ENCODE data around the gene GALNT9.
"Not testable (repeated sequence)": the region's sequence is repeated elsewhere in the genome, so short reads cannot be mapped to it uniquely, and the experiment has no call there.

GALNT9 gene

DNA sequence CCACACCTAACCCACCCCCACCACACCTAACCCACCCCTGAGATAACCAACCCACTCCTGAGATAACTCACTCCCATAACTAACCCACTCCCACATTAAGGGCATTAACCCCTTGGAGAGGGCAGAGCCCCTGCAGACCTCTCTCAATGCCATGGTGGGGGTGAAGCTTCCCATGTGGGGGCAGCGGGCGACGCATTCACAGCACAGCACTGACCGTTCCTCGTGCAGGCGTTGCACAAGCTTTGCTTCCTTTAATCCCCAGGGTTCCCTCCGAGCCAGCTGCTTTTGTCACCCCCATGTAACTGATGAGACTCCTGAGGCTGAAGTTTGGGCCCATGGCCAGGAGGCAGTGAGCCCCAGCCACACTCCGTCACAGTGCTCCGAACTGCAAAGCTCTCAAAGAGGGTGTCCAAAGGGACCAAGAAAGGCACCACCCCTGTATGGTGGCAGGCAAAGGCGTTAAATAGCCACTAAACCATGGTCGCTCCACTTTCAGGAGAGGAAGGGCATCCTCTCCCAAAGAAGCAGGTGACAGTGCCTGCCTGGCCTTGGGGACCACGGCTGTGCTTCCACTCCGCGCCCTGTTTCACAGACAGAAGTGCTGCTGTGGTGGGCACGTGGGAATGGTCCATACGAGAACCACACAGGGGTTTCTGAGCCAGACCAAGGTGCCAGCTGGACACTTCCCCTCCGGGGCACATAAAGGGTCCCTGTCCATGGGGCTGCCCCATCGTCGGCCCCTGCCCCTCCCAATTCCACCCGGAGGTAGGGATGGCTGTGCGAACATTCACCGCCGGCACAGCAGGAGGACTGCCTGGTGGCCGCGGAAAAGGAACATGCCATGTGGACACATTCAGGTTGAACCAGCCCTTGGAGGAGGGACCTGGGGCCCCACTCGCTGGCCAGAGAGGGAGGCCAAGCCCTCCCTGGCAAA, 28.3 kb downstream of the GALNT9 start:
- Mint-ChIP-seq H3K4me3 (no peak overlapping the region), H3K27ac (no peak overlapping the region), H3K9me3 (no peaks in the 10 kb centered on the region), H3K36me3 (ENCODE audit: low read depth) (no peaks in the 10 kb centered on the region), H3K27me3 (ENCODE audit: low read depth, poor library complexity) (peaks cover 30% of the 10 kb centered on the region), H3K4me1 (no peaks in the 10 kb centered on the region)
- TF ChIP-seq, protein P1, sequence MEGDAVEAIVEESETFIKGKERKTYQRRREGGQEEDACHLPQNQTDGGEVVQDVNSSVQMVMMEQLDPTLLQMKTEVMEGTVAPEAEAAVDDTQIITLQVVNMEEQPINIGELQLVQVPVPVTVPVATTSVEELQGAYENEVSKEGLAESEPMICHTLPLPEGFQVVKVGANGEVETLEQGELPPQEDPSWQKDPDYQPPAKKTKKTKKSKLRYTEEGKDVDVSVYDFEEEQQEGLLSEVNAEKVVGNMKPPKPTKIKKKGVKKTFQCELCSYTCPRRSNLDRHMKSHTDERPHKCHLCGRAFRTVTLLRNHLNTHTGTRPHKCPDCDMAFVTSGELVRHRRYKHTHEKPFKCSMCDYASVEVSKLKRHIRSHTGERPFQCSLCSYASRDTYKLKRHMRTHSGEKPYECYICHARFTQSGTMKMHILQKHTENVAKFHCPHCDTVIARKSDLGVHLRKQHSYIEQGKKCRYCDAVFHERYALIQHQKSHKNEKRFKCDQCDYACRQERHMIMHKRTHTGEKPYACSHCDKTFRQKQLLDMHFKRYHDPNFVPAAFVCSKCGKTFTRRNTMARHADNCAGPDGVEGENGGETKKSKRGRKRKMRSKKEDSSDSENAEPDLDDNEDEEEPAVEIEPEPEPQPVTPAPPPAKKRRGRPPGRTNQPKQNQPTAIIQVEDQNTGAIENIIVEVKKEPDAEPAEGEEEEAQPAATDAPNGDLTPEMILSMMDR (IDR thresholded peaks at IDR 0.05), result no peak
- no peak for DNase-seq

DNA sequence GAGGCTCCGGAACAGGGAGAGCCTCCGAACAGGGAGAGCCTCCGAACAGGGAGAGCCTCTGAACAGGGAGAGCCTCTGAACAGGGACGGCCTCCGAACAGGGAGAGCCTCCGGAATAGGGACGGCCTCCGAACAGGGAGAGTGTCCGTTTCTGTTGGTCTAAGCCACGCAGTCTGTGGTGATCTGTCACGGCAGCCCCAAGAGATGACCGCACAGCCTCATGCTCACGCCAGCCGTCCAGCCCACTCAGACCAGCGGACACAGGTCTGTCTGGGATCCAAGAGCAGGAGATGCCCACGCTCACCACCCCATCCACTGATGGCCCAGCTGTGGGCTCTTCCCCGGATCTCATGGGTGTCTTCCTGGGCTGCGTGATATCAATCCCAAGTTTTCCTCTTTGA, 33.3 kb downstream of the GALNT9 start:
- H3K4me3 Mint-ChIP-seq, result no peak overlapping the region
- TF ChIP-seq, protein P1 (IDR thresholded peaks at IDR 0.05), result no peak
- H3K27ac Mint-ChIP-seq, result no peak overlapping the region
- peaks cover 35% of the 10 kb centered on the region for H3K27me3 Mint-ChIP-seq (ENCODE audit: low read depth, poor library complexity)
- H3K9me3 Mint-ChIP-seq, result no peaks in the 10 kb centered on the region
- no peaks in the 10 kb centered on the region for H3K36me3 Mint-ChIP-seq (ENCODE audit: low read depth)
- peaks cover 22% of the 10 kb centered on the region for H3K4me1 Mint-ChIP-seq
- no peak for DNase-seq

GRCh38 chr12:132295561-132295960, 33.8 kb downstream of the GALNT9 start:
- Mint-ChIP-seq H3K4me1 (peaks cover 22% of the 10 kb centered on the region), H3K27me3 (ENCODE audit: low read depth, poor library complexity) (peaks cover 31% of the 10 kb centered on the region)
- DNase-seq; H3K27ac Mint-ChIP-seq; H3K4me3 Mint-ChIP-seq; H3K9me3 Mint-ChIP-seq; H3K36me3 Mint-ChIP-seq (ENCODE audit: low read depth): not testable (repeated sequence)

DNA sequence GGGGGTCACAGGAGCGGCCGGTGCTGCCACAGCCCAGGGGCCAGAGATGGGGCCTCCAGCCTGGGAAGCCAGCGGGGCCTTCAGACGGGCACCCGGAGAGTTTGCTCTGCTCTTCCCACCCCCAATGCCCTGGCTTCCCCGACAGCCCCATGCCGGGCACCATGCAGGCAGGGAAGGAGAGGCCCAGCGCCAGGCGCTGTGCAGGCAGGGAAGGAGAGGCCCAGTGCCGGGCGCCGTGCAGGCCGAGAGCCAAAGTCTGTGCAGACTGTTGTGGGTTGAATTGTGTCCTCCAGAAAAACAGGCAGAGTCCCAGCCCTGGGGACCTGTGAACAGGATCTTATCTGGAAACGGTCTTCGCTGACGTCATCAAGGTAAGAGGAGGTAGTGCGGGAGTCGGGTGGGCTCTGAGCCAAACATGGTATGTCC, 34.3 kb downstream of the GALNT9 start:
- no peak overlapping the region for H3K4me3 Mint-ChIP-seq
- H3K36me3 Mint-ChIP-seq (ENCODE audit: low read depth), result no peaks in the 10 kb centered on the region
- no peak for DNase-seq
- H3K27ac Mint-ChIP-seq, result no peak overlapping the region
- TF ChIP-seq, protein P1 (IDR thresholded peaks at IDR 0.05), result no peak
- no peaks in the 10 kb centered on the region for H3K9me3 Mint-ChIP-seq
- peaks cover 31% of the 10 kb centered on the region for H3K27me3 Mint-ChIP-seq (ENCODE audit: low read depth, poor library complexity)
- H3K4me1 Mint-ChIP-seq, result peaks cover 22% of the 10 kb centered on the region

DNA sequence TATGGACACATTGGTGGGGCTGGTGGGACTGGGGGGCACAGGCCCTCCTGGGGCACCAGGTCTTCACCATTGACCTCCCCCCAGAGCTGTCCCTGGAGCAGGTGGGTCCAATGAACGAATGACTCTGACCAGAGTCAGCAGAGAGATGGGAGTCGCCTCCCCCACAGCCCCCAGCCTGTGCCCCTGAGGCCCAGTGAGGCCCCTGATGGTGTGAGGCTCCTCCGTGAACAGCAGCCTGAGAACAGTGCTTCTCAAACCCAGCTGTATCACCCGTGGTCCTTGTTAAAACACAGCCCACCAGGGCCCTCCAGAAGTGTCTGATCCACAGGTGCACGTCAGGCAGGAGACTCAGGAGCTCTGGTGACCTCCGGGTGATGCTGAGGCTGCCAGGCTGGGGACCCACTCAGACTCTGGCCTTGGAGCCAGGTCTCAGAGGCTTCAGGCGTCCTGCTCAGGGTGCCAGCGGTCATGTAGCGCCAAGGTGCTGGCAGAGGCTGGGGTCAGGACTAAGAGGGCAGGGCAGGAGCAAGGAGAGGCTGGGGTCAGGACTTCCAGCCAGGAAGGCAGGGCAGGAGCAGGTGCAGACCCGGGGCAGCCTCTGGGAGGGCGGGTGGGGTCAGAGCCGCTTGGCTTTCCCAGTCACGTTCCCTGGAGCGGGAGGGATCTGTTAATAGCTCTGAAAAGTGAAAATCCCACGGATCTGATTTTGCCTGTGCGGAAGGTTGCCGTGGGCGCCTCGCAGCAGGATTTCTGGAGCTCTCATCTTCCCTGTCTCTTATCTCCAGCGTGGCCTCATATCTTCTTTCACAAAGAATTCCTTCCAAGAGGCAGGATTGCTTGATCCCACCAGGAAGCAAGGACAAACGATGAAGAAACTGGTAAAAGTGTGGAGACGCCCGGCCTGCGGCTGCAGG, 35.0 kb downstream of the GALNT9 start:
- no peaks in the 10 kb centered on the region for H3K36me3 Mint-ChIP-seq (ENCODE audit: low read depth)
- H3K9me3 Mint-ChIP-seq, result no peaks in the 10 kb centered on the region
- H3K4me3 Mint-ChIP-seq, result no peak overlapping the region
- H3K4me1 Mint-ChIP-seq, result peaks cover 29% of the 10 kb centered on the region
- TF ChIP-seq, protein P1 (IDR thresholded peaks at IDR 0.05), result no peak
- H3K27me3 Mint-ChIP-seq (ENCODE audit: low read depth, poor library complexity), result peaks cover 31% of the 10 kb centered on the region
- no peak for DNase-seq
- no peak overlapping the region for H3K27ac Mint-ChIP-seq

All from nephron progenitor cell (in vitro differentiated cells).